ENCODE measurements around the gene MUC5AC. TPM values are rescaled to one million over a fixed set of nuclear protein-coding genes. Genes with fewer than 3 reads are reported as not detected.

MUC5AC gene
- total RNA-seq, 1 donor from 2014 or later: not detected

- TF ChIP-seq CTCF (IDR thresholded peaks at IDR 0.05; ENCODE audit: unreplicated experiment): peak; percentile 93
- peak; percentile 71 for DNase-seq (ENCODE audit: low spot score, unreplicated experiment)
- no peaks in the 10 kb centered on the region for H3K9me3 Mint-ChIP-seq (ENCODE audit: low read depth)
- no peaks in the 10 kb centered on the region for H3K36me3 Mint-ChIP-seq (ENCODE audit: insufficient read depth)
- H3K27me3 Mint-ChIP-seq: peaks cover 9% of the 10 kb centered on the region
- no peak overlapping the region for H3K27ac Mint-ChIP-seq
- no peak overlapping the region for H3K4me3 Mint-ChIP-seq (ENCODE audit: low read depth)
- H3K4me1 Mint-ChIP-seq (ENCODE audit: low read depth): no peaks in the 10 kb centered on the region
Measured at GRCh38 chr11:1202776-1203504, 45.2 kb downstream of the MUC5AC start.

- TF ChIP-seq CTCF (IDR thresholded peaks at IDR 0.05; ENCODE audit: unreplicated experiment): no peak
- Mint-ChIP-seq H3K27ac (no peak overlapping the region), H3K36me3 (ENCODE audit: insufficient read depth) (no peaks in the 10 kb centered on the region), H3K4me3 (ENCODE audit: low read depth) (no peak overlapping the region), H3K4me1 (ENCODE audit: low read depth) (no peaks in the 10 kb centered on the region), H3K27me3 (peaks cover 9% of the 10 kb centered on the region), H3K9me3 (ENCODE audit: low read depth) (no peaks in the 10 kb centered on the region)
- peak; percentile 11 for DNase-seq (ENCODE audit: low spot score, unreplicated experiment)
Measured at GRCh38 chr11:1203505-1204271, 45.9 kb downstream of the MUC5AC start.

GRCh38 chr11:1204381-1205101 is 46.8 kb downstream of the MUC5AC start:
- no peak for TF ChIP-seq CTCF (IDR thresholded peaks at IDR 0.05; ENCODE audit: unreplicated experiment)
- DNase-seq (ENCODE audit: low spot score, unreplicated experiment): peak; percentile 7
- no peaks in the 10 kb centered on the region for H3K4me1 Mint-ChIP-seq (ENCODE audit: low read depth)
- H3K9me3 Mint-ChIP-seq (ENCODE audit: low read depth): no peaks in the 10 kb centered on the region
- H3K4me3 Mint-ChIP-seq (ENCODE audit: low read depth): no peak overlapping the region
- H3K36me3 Mint-ChIP-seq (ENCODE audit: insufficient read depth): no peaks in the 10 kb centered on the region
- peaks cover 13% of the 10 kb centered on the region for H3K27me3 Mint-ChIP-seq
- no peak overlapping the region for H3K27ac Mint-ChIP-seq

- peak; percentile 8 for DNase-seq (ENCODE audit: low spot score, unreplicated experiment)
- Mint-ChIP-seq H3K27me3 (peaks cover 11% of the 10 kb centered on the region), H3K36me3 (ENCODE audit: insufficient read depth) (no peaks in the 10 kb centered on the region), H3K4me1 (ENCODE audit: low read depth) (no peaks in the 10 kb centered on the region), H3K27ac (no peak overlapping the region), H3K9me3 (ENCODE audit: low read depth) (peaks cover 5% of the 10 kb centered on the region), H3K4me3 (ENCODE audit: low read depth) (no peak overlapping the region)
- TF ChIP-seq CTCF (IDR thresholded peaks at IDR 0.05; ENCODE audit: unreplicated experiment): no peak
Measured at GRCh38 chr11:1205121-1205986, 47.6 kb downstream of the MUC5AC start.

Data from progenitor cell of endocrine pancreas (in vitro differentiated cells).